Body of pancreas (tissue), 4 donors: ENCODE results near the gene AQP2. TPM values are rescaled to one million over a fixed set of nuclear protein-coding genes. Genes with fewer than 3 reads are reported as not detected.

Experiments
- ATAC-seq: fragments of 150-250 bp; one replicate; pipeline ENCODE4 v1.9.1; 2016
- DNase-seq, 4 donors: peaks; one replicate each; pipeline ENCODE4 v3.0.0-alpha.2; 2019
- H3K27ac ChIP-seq, 4 donors: fragments of 200-600 bp; sonication (generic); 1 replicate in 3 of 4; 2 replicates in 1 of 4; pipeline versions ENCODE4 v1.5.1 to v1.6.1; 2016 to 2019; ENCODE audit warnings: mild to moderate bottlenecking in 1 of 4, mixed read lengths in 1 of 4, moderate library complexity in 1 of 4
- H3K27me3 ChIP-seq, 2 donors: fragments of 200-600 bp; sonication (generic); one replicate each; pipeline ENCODE4 v1.6.0; 2016; ENCODE audit warnings: mild to moderate bottlenecking in 1 of 2
- H3K36me3 ChIP-seq, 2 donors: fragments of 200-600 bp; sonication (generic); replicated peaks in 1 of 2; 2 replicates each; pipeline ENCODE4 v1.5.1; 2016; ENCODE audit warnings: low read depth in 2 of 2; ENCODE audit not compliant: insufficient read depth in 1 of 2
- H3K4me1 ChIP-seq: fragments of 200-600 bp; sonication (generic); one replicate; pipeline ENCODE4 v1.6.0; 2016
- H3K4me3 ChIP-seq, 2 donors: fragments of 200-600 bp; sonication (generic); 1 replicate in 1 of 2; 2 replicates in 1 of 2; pipeline ENCODE4 v1.5.1; 2016 to 2019
- H3K9me3 ChIP-seq, 3 donors: fragments of 200-600 bp; sonication (generic); 1 replicate in 2 of 3; 2 replicates in 1 of 3; pipeline ENCODE4 v1.5.1; 2016
- POLR2A ChIP-seq, 3 donors: fragments of 450-650 bp; IDR thresholded peaks; one replicate each; pipeline ENCODE4 v1.6.1; 2016; ENCODE audit warnings: antibody characterized with exemption in 3 of 3, mild to moderate bottlenecking in 2 of 3
- WGBS, 2 donors: methylation state at CpG; one replicate each; pipeline ENCODE4 v1.1.5; 2017; 5-methylcytosine and 5-hydroxymethylcytosine counted together
- intact Hi-C: fragments of 100-400 bp; cut with DNase I; formaldehyde crosslinking; loops from one replicate; pipeline ENCODE4 v1.15.1; 2023
- total RNA-seq, 2 donors: library from RNA; depleted of rRNA; stranded (reverse); fragments of >200 nt; gene quantifications; one replicate each; pipeline ENCODE4 v1.1.0, GENCODE V29; 2016
- TF ChIP-seq, protein P1 (sequence below), 7 experiments: fragments of 450-650 bp in 4 of 7; fragments of 200-600 bp in 3 of 7; sonication (generic) in 3 of 7; IDR thresholded peaks; one replicate each; pipeline ENCODE4 v1.5.1; 2016 to 2019; ENCODE audit warnings: antibody characterized with exemption in 7 of 7

The AQP2 gene
- total RNA-seq, 2 donors from 2014 or later: not detected

DNA sequence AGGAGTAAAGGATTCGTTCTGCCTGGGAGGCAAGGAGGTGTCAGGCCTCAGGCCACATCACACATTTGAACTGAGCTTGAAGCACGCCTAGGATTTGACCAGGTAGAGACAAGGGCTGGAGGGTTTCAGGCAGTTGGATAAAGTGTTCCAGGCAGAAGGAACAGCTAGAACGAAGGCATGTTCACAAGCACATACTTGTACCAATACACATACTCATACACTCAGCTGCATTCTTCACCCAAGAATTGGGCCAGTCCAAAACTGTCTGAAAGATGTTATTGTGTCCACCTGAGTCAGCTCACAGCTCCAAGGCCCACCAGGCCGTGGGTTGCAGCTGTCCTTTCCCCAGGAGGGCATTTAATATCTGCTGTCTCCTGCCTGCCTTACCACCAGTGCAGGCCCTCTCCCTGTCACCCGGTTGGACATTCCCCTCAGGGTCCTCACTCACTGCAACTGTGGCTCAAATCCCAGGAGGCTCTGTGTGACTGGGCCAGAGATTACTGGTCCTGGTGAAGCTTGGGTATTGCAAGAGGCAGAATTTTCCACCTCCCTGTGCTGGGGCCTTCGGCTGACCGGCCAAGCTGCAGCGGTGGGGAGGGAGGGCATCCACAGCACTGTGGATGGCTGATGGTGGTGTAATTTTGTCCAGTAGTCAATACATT, 12.8 kb upstream of the AQP2 start:
- intact Hi-C loops: no loop called here
- ATAC-seq (no peak), DNase-seq (no peak)
- Histone ChIP-seq H3K27ac (peak overlapping the region in 3 of 4 donors; percentile 39 to 58 (median 44)), H3K9me3 (no peaks in the 10 kb centered on the region), H3K4me3 (no peak overlapping the region), H3K27me3 (no peaks in the 10 kb centered on the region), H3K36me3 (no peaks in the 10 kb centered on the region), H3K4me1 (peaks cover 28% of the 10 kb centered on the region)
- 68 to 75% methylated on average over 8 of the region's 8 CpGs for WGBS, 2 donors
- TF ChIP-seq, protein P1, sequence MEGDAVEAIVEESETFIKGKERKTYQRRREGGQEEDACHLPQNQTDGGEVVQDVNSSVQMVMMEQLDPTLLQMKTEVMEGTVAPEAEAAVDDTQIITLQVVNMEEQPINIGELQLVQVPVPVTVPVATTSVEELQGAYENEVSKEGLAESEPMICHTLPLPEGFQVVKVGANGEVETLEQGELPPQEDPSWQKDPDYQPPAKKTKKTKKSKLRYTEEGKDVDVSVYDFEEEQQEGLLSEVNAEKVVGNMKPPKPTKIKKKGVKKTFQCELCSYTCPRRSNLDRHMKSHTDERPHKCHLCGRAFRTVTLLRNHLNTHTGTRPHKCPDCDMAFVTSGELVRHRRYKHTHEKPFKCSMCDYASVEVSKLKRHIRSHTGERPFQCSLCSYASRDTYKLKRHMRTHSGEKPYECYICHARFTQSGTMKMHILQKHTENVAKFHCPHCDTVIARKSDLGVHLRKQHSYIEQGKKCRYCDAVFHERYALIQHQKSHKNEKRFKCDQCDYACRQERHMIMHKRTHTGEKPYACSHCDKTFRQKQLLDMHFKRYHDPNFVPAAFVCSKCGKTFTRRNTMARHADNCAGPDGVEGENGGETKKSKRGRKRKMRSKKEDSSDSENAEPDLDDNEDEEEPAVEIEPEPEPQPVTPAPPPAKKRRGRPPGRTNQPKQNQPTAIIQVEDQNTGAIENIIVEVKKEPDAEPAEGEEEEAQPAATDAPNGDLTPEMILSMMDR (IDR thresholded peaks at IDR 0.05): no peak
- TF ChIP-seq POLR2A (IDR thresholded peaks at IDR 0.05): no peak

- H3K27ac ChIP-seq: peak overlapping the region in 3 of 4 donors; percentile 51 to 72 (median 61)
- ATAC-seq: peak; percentile 59
- H3K9me3 ChIP-seq: no peaks in the 10 kb centered on the region
- H3K27me3 ChIP-seq: no peaks in the 10 kb centered on the region
- H3K4me3 ChIP-seq: no peak overlapping the region
- H3K4me1 ChIP-seq: peaks cover 28% of the 10 kb centered on the region
- no peaks in the 10 kb centered on the region for H3K36me3 ChIP-seq
- TF ChIP-seq, protein P1 (IDR thresholded peaks at IDR 0.05): no peak
- no peak for TF ChIP-seq POLR2A (IDR thresholded peaks at IDR 0.05)
- no peak for DNase-seq
- intact Hi-C loops: no loop called here
Measured at GRCh38 chr12:49939307-49939706, 11.2 kb upstream of the AQP2 start.

DNA sequence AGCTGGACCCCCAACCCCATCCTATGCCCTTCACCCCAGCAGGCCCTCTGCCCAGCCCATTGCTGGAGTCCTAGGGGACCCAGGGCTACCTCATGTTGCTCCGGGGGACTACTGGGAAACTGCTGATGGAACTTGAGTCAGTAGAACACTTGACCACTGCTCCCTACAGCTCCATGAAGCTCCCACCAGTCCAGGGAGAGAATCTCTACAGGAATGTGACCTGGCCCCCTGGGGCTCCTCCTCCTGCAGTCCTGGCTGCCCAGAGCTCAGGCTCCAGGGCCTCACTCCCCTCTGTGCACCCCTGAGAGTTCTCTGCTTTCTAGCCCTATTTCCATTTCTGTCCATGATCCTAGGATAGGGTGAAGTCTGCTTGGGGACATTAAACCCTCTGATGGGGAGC, 10.8 kb upstream of the AQP2 start:
- ATAC-seq: peak; percentile 18
- H3K4me1 ChIP-seq: peaks cover 28% of the 10 kb centered on the region
- intact Hi-C loops: no loop called here
- no peaks in the 10 kb centered on the region for H3K36me3 ChIP-seq
- WGBS, 2 donors: 80 to 100% methylated on average over 1 of the region's 1 CpG
- no peak for TF ChIP-seq POLR2A (IDR thresholded peaks at IDR 0.05)
- TF ChIP-seq, protein P1 (IDR thresholded peaks at IDR 0.05): no peak
- peak overlapping the region in 3 of 4 donors; percentile 51 to 72 (median 61) for H3K27ac ChIP-seq
- no peak overlapping the region for H3K4me3 ChIP-seq
- H3K27me3 ChIP-seq: no peaks in the 10 kb centered on the region
- H3K9me3 ChIP-seq: no peaks in the 10 kb centered on the region
- DNase-seq: no peak

GRCh38 chr12:49941556-49942511, 8.7 kb upstream of the AQP2 start:
- intact Hi-C loops: no loop called here
- no peak overlapping the region for H3K4me3 ChIP-seq
- no peak overlapping the region for H3K27ac ChIP-seq
- H3K4me1 ChIP-seq: peaks cover 36% of the 10 kb centered on the region
- no peaks in the 10 kb centered on the region for H3K27me3 ChIP-seq
- DNase-seq (no peak), ATAC-seq (no peak)
- no peaks in the 10 kb centered on the region for H3K9me3 ChIP-seq
- 68 to 73% methylated on average over 10 to 13 of the region's 13 CpGs for WGBS, 2 donors
- H3K36me3 ChIP-seq: no peaks in the 10 kb centered on the region
- TF ChIP-seq POLR2A (IDR thresholded peaks at IDR 0.05): no peak
- TF ChIP-seq, protein P1 (IDR thresholded peaks at IDR 0.05): no peak
